GM19351 (cell line): ENCODE results near the gene TM7SF3.
A peak's percentile ranks its signal among the peaks of the same experiment; 100 is the strongest.
"Not testable (repeated sequence)": the region's sequence is repeated elsewhere in the genome, so short reads cannot be mapped to it uniquely, and the experiment has no call there.

Experiments
- ATAC-seq: cut with Tn5 transposase; IDR thresholded peaks from one replicate; pipeline ENCODE4 v1.9.1; 2021; ENCODE audit warnings: mild to moderate bottlenecking, moderate library complexity; ENCODE audit not compliant: unreplicated experiment

The TM7SF3 gene

DNA sequence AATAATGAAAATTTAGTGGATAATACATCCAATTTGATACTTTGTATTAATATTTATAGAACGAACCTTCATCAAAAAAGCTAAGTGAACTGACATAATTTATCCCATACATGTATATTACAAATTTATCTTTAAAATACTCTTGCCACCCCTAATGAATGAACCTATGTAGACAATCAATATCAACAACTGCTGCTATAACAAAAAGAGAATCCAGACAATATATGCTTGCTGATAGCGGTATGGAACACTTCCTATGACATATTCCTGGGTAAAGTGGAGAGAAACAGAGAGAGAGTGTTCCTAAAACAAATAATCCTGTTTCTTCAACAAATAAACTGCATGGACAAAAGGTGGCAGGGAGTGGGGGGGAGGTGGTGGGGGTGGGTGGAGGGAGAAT is 31.3 kb downstream of the TM7SF3 start:
- ATAC-seq = no peak

DNA sequence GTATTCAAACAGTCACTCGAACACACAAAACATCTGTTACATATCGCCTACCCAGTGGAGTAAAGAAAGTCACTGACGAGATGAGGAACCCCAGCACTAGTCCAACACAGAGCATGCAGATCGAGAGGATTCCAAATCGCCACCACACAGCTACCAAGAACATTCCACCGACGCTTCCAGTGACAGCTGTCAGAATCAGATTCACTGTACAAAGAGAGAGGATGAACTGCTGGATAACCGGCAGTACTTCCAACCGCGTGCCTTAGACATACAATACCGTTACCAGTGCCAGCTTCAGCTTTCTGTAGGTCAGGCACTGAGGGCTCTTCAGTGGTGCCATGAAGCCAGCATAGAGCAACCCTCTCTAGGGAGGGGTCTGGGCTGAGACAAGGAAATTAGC is 34.5 kb downstream of the TM7SF3 start:
- no peak for ATAC-seq

DNA sequence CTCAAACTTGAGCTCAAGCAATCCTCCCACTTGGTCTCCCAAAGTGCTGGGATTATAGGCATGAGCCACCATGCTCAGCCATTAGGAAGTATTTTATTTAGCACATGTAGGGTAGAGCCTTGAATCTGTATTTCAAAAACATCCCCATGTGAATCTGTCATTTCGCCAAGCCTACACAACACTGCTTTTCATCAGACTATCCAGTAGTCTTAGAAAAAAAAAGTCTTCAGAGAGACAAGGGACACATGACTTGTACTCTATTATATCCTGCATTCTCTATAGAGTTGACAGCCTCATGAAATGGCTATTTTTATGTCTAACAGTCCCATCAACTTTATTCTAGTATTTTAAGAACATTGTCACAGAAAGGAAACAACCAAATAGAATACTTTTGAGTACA is 35.4 kb downstream of the TM7SF3 start:
- no peak for ATAC-seq

DNA sequence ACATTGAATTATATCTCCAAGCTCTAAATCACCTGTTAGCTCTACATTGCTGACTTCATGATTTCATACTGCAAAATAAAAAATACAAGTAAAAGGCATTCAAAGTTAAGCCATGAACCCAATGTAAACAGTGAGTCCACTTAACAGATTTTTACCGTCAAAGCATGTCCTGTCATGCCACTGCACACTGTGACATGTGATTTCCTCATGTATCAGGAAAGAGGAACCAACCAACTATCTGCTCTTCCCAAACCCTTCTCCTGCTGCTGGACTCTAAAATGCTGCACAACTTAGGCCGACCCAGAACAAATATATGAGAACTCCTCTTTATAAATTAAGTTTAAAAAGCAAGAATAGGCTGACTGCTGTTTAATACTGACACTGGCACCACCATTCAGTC is 37.5 kb downstream of the TM7SF3 start:
- ATAC-seq = no peak

DNA sequence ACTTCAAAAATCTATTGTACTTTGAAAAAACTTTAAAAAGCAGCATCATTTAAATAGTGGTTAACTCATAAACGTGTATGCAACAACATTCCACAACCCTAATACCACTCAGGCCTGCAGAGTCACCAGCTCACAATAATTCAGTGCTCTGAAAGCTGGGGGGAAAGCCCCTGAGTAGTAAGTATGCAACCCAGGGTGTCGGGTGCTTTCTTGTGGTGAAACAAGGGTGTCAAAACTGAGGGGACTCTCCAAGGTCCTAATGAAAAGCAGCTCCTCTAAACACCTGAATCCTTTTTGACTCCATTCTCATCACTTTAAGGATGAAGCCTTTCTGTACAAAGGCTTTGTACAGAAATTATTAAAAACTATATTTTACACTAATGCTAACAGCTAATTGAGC is 42.2 kb downstream of the TM7SF3 start:
- ATAC-seq = peak; percentile 100

DNA sequence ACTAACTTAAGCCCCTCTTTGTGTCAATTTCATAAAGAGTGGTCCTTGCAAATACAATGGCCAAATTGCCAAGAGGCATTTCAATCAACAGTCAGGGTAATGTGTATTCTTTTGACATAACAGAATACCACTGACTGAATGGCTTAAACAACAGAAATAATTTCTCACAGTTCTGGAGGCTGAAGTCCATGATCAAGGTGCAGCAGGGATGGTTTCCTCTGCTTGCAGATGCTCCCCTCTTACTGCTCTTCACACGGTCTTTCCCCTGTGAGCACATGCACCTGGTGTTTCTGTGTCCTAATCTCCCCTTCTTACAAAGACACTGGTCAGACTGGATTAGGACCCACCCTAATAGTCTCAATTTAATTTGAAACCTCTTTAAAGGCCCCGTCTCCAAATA is 44.0 kb downstream of the TM7SF3 start:
- no peak for ATAC-seq

DNA sequence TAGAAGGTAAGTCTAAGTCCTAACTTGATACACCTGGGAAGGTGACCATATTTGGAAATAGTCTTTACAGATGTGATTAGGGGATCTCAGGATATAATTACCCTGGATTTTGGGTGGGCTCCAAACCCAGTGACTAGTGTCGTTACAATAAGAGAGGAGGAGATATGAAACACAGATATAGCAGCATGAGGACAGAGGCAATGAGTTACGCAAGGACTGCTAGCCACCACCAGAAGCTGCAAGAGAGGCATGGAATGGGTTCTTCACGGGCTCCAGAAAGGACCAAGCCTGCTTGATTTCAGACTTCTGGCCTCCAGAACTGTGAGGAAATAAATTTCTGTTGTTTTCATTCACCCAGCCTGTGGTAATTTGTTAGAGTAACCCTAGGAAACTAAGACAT is 47.3 kb downstream of the TM7SF3 start:
- ATAC-seq = no peak

DNA sequence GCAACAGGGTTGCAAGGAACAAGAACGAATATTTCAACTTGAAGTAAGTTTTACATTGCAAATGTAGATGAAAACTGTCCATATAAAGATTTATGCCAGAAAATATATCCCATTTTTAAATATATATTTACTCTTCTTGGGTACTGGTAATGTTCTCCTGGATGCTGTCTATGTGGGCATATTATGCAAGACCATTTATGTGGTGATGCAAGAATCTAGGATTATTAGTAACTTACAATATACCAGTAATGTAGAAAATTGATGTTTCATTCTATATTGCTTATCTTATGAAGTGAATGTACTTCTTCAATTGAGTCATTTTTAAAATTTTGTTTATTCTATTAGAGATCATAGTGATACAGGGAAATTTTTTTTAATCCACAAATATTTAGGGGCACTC is 50.8 kb downstream of the TM7SF3 start:
- ATAC-seq = no peak

DNA sequence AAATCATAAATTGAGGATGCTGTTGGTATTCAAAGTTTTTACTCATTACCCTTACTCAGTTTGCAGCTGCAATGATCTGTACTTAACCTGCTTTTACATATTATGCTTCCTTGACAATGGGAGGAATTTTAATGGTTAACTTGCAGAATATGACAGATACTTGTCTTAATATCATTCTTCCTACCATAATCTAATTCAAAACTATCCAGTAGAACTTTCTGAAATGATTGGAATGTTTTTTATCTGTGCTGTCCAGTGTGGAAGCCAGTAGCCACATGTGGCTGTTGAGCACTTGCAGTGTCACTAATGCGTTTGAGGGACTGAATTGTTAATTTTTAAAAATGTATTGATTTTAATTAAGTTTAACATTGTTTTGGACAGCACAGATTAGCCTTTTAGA is 52.4 kb downstream of the TM7SF3 start:
- ATAC-seq = no peak

DNA sequence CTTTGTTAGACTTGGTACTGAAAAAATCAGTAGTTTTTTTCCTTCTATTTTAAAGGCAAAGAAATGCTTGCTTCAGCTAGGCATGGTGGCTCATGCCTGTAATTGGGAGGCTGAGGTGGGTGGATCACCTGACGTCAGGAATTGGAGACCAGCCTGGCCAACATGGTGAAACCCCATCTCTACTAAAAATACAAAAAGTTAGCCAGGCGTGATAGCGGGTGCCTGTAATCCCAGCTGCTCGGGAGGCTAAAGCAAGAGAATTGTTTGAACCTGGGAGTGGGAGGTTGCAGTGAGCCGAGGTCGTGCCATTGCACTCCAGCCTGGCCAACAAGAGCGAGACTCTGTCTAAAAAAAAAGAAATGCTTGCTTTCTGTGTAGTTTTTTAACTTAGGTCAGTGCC is 52.8 kb downstream of the TM7SF3 start:
- ATAC-seq = not testable (repeated sequence)

DNA sequence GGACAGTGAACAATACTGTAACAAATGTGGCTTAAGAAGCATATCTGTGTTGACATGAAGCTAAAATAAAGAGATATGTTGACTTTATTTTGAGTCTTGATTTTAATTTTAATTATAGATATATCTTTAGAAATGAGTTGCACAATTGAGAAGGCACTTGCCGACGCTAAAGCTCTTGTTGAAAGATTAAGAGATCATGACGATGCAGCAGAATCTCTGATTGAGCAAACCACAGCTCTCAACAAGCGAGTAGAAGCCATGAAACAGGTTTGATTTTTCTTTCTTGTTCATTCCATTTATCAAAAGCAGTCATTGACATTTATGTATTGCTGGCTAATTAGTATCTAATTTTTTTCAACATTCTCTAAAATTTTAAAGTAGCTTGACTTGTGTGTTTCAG is 60.2 kb downstream of the TM7SF3 start:
- no peak for ATAC-seq

DNA sequence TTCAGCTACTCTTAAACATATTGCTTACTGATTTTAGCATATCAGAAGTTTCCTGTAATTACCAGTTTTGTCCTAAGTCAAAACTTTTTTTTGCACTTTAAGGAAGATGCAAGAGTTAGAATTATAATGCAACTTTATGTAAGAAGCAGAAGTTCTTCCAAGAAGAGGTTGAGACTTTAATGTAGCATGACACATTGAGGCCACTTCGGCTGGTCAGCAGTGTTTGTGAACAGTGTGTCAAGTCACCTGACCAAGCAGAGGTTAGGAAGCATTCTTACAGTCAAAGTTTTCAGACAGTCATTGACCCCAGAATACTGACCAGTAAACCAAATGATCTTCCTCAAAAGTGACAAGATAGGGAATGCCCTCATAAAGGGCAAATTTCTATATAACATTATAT is 60.7 kb downstream of the TM7SF3 start:
- ATAC-seq = no peak

DNA sequence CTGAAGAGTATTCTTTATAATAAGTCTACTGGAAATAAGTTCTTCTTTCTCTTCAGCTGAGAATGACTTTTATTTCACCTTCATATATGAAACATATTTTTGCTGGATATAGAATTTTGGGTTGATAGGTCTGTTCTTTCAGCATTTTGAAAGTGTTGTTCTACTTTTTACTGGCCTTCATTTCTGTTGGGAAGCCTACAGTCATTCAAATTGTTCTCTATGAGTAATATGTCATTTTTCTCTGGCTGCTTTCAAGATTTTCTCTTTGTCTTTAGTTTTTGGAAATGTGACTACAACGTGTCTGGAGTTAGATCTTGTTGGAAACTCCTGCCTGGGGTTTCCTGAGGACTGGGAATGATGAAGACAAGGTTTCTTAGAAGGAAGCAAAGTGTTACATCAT is 65.9 kb downstream of the TM7SF3 start:
- no peak for ATAC-seq

DNA sequence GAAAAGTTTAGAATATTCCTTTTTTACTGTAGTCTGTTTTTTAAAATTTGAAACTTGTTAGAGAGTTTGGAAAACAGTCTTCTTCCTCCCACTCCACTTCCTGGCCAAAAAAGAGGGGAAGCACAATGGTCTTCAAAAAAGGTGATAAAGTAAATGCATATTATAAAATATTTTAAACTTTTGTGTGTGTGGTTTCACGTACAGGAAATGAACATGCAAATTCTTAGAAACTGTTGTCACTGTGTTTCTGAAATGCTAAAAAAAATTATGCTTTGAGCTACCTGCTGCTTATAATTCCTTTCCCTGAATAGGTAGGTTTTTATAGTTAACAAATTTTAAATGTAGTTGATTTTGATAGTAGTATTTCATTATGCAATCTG is 73.0 kb downstream of the TM7SF3 start:
- no peak for ATAC-seq

DNA sequence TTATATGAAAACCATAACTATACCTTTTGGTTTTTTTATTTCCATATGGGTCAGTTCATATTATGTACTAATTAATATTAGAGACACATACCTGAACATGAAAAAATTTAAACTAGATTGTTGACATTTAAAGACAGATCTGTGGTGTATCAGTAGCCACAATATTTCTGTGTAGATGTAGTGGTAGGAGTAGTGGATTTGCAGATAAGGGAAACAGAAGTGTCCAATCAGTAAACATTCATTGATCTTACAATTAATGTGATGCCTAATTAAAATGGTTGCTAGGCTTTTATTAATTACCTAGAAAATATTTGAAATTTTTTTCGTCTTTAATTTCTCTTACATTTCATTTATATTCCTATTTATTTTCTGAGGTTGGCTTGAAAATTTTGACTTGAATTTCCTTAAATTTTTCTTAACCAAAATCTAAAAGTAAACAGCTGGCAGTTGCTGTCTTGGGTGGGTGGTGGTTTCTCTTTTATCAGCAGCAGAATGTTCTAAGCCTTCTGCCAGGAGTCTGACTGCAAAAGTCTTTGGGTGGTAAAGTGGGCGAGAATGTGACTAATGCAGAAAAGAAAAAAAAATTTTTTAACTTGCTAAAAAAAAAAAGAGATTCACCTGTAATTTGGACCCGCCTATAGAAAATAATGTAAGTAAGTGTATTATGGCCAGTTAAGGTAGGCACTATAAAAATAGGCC is 73.5 kb downstream of the TM7SF3 start:
- no peak for ATAC-seq

DNA sequence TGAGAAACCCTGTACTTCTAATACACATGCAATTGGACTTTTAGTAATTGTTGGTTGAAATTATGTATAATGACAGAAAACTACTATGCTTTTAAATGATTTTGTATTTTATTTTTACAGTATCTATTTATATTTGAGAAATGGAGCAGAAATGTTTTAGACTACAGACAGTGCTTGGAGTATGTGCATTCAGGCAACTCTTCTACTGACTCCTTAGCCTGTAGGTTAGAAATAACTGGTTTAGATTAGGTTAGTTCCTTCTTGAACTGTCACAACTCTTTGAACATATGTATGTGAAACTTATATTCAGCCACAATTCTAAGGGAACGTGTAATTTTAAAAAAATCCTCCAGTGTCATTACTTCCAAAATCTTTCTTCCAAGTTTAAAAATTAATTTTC is 74.2 kb downstream of the TM7SF3 start:
- ATAC-seq = no peak

DNA sequence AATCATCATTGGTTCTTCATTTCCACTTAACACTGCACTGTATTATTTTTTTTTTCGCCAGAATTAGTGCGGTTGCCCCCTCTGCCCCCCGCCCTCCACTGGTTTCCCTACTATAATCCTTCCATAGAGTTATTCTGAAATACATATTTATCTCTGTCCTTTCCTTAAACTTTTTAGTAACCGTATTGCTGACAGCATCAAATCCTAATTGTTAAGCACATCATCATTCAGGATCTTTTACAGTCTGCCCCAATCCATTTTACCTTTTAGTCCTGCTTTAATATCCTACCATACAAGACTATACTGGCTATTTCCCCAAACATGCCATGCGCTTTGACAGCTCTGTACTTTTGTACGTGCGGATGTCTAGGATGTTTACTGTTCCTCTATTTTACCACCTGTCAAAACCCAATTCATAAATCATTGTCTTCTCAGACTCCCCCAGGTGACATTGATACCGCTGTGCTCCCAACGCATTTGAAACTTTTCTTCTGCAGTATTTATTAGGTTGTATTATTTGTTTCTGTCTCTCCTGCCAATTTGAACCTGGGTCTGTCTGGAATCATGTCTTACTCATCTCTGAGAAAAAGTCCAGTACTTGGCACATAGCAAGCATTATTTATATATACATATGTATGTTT is 74.9 kb downstream of the TM7SF3 start:
- ATAC-seq = no peak

DNA sequence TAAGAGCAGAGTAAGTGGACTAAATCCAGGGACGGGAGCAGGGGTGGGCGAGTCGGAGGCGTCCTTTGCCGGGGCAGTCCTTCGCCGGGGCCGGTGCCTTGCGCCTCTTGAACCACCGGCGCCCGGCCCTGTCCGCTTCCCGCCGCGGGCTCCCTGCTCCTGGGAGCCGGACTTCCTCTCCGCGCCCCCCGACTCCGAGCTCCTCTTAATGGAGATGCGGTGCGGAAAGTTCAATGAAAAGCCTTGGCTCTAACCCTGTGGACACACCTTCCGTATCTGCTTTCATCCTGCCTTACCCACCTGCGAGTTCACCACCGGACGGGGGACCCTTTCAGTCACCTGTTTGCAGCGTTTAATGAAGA is 75.5 kb downstream of the TM7SF3 start:
- ATAC-seq = peak; percentile 10

DNA sequence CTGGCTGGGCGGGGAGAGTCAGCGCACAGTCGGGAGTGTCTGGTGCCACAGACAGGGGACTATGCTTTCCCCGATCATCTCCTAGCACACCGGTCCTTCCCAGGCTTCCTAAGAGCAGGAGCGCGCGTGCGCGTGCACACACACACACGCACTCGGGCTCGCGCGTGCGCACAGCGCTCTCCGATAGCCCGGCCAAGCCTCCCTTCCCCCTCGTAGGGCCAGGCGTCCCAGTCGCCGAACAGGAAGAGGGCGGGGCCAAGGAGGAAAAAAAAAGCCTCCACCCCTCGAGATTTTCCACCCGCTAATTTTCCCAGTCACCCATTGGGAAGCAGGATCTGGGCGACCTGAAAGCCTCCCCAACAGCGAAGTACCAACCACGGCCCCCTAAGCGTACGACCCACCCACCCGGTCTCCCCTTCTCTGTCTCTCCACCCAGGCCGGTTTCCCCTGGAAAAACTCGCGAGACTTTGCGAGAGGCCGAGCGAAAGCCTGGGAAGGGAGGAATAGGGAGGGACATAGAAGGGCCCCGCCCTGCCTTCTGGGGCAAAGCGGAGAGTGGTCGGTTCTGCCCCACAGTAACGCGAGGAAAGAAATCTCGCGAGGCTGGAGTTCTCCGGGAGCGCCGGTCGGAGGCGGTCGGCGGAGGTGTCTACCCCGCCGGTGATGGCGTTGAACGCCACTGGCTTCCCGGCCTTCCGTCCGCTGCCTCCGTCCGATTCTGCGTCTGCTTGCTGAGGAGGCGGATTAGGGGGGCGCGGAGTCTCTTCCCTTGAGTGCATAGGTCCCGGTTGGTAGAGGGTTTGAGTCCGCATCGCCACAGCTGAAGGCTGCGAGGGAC is 76.1 kb downstream of the TM7SF3 start, which contains the start of the genes FGFR1OP2 and INTS13:
FGFR1OP2 (plus strand) TSS at position 608 of the 838 bp plus-strand sequence. CDS start 15,689 bp downstream, outside the sequence.
INTS13 (minus strand) TSS at position 119 of the 838 bp plus-strand sequence. CDS start 1,178 bp downstream, outside the sequence.
- peak; percentile 80 for ATAC-seq

DNA sequence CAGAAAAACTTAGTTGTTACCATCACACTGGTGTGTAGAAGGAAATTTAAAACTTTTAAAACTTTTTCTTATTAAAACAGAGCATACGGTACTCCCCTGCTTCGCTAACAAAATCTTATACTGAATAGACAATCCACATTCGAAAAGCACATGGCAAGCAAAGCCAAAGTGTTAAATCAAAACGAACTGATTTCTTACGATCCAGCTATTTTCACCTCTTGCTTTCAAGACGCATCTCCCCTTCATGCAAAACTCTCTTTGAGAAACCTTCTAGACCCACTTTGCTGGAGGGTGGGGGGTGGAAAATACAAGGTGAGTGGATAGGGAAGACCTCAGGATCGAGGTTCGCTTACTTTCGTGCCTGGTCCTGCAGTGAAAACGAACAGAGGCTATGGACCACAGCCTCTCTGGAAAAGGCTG is 76.7 kb downstream of the TM7SF3 start:
- peak; percentile 16 for ATAC-seq

DNA sequence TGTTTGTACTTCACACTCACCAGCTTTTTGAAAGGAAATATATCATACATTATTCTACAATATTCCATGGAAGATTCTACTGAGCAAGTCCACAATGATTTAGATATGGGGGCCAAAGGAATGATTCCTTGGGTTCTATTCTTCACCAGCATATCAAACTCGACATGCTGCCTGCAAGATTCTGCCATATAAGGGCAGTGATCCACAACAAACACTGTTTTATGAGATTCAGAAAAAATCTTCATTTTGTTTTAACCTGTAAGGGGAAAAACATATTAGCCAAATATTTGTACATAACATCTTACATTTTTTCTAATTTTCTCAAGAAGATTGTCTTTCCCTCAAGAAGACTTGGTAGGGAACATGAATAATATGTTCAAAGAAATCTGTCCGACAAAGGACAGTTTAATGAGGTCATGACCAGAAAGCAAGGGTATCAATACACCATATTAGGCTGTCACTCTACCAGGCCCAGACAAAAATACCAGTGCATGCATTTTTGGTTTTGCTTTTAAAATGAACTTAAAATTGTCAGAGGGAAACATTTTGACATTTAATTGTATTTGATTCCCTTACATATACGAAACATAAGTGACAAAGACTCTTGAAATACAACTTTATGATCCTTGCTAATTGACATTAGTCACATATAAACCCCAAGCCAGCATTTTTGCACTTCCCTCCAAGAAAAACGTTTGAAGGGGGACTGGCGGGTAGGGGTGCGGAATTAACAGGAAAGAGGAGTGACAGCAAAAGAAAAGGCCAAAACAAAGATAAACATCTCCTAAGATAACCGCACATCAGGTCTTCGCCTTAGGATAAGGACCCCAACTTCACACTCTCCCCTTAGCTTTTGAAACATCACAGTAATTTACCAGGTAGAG is 77.4 kb downstream of the TM7SF3 start:
- ATAC-seq = no peak
